ENCODE measurements around the gene SCUBE3.

Gene SCUBE3

DNA sequence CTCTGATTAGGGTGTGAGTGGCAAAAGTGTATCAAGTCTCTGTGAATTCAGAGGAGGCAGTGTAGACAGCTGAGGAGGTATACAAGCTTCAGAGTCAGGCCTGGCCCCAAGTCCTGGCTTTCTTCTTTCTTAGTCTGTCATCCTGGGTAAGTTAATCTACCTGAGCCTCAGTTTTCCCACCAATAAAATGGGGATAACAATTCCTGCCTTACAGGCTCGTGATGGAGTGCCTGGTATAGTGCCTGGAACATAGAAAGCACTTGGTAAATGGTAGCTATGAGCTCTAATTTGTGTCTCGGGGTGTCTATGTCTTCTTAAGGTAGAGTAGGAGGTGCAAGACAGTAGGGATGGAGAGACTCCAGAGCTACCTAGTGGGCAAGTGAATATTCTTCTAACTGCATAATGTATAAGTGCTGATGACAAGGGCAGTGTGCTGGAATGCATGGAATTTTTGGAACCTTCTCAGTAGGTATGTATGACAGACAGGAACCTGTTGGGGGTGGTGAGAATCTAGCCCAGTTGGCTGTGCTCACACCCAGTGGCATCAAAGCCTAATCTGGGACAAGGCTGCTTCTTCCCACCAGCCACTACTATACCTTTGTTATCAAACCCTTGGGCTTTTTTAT is 4.0 kb upstream of the SCUBE3 start:
- H3K4me3 Mint-ChIP-seq = no peak overlapping the region
- no peak overlapping the region for H3K27ac Mint-ChIP-seq
- no peaks in the 10 kb centered on the region for H3K9me3 Mint-ChIP-seq
- H3K36me3 Mint-ChIP-seq (ENCODE audit: low read depth) = no peaks in the 10 kb centered on the region
- no peak for DNase-seq
- H3K4me1 Mint-ChIP-seq (ENCODE audit: low read depth) = peaks cover 6% of the 10 kb centered on the region
- peaks cover 80% of the 10 kb centered on the region for H3K27me3 Mint-ChIP-seq

DNA sequence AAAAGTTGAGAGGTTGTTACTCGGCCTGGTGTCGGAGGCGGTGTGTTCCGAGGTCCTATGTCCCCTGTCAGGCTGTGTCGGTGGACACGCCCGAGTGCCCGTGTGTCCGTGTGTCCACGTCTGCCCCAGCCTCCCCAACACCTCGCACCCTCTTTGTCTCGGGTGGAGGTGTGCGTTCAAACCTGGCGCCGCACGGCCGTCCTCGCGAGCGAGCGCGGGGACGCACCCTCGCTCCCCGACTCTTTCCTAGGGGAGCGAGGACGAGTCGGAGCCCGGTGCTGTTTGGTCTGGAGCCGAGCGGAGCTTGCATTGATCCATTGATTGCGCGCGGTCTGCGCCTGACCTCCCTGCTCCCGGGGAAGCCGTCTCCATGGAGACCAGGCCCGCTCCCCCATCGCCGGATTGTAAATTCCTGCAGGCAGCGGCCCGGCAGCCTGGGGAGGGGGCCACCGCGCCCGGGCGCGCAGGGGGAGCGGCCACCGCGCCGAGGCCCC is 411 bp upstream of the SCUBE3 start:
- Mint-ChIP-seq H3K9me3 (no peaks in the 10 kb centered on the region), H3K4me1 (ENCODE audit: low read depth) (peaks cover 6% of the 10 kb centered on the region), H3K27ac (no peak overlapping the region), H3K4me3 (peak overlapping the region; percentile 50), H3K36me3 (ENCODE audit: low read depth) (no peaks in the 10 kb centered on the region), H3K27me3 (peaks cover 83% of the 10 kb centered on the region)
- DNase-seq = no peak

- no peaks in the 10 kb centered on the region for H3K36me3 Mint-ChIP-seq (ENCODE audit: low read depth)
- no peaks in the 10 kb centered on the region for H3K9me3 Mint-ChIP-seq
- no peak overlapping the region for H3K27ac Mint-ChIP-seq
- peaks cover 6% of the 10 kb centered on the region for H3K4me1 Mint-ChIP-seq (ENCODE audit: low read depth)
- DNase-seq = no peak
- peaks cover 70% of the 10 kb centered on the region for H3K27me3 Mint-ChIP-seq
- peak overlapping the region; percentile 8 for H3K4me3 Mint-ChIP-seq
Observed at GRCh38 chr6:35214869-35215664, 1.3 kb downstream of the SCUBE3 start.

DNA sequence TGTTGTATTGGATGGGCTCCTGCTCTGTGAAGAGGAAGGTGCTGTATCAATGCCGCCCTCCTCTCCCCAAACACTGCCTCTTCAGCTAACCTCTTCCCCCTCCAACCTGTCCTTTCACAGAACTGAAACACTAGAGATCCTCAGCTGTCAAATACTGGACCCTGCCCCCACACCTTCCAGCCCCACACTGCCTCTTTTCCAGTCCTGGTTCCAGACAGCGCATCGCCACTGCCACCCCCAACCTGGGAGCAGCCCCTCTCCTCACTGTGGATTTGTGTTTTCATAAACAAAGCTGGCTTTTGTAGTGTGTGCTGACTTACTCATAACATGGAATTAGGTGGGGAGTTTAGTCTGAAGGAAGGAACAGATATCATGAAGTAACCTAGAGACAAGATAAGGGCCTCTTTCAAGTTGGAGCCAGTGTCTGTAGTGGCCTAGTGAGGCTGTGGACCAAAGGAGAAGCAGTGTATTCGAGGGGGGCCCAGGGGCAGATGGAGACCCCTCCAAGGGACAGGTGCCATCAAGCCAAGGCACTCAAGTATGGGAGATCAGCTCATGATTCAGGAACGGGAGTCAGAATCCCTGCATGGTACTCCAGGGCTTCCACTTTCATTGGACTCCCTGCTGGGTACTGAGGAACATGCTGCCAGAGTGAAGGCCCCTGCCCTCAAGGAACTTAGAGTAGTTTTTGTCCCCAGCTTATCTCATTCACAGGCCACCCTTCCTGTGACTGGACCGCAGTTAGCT is 2.1 kb downstream of the SCUBE3 start:
- Mint-ChIP-seq H3K27ac (no peak overlapping the region), H3K4me3 (no peak overlapping the region), H3K36me3 (ENCODE audit: low read depth) (no peaks in the 10 kb centered on the region), H3K27me3 (peaks cover 67% of the 10 kb centered on the region), H3K4me1 (ENCODE audit: low read depth) (peaks cover 6% of the 10 kb centered on the region), H3K9me3 (no peaks in the 10 kb centered on the region)
- no peak for DNase-seq

DNA sequence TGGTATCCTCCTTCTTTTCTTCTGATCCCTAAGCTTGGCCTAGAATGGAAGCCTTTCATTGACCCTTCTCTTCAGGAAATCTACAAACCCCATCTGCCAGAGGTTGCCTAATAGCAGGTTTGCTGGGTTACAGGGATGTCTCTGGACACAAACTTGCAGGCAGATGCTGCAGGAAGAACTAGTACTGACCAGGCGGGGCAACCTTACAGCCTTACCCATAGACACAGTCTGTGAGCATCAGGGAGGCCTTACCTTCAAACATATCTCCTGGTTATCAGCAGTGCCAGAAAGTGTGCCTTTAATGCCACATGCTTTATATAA is 2.6 kb downstream of the SCUBE3 start:
- H3K4me3 Mint-ChIP-seq = no peak overlapping the region
- no peak for DNase-seq
- H3K27ac Mint-ChIP-seq = no peak overlapping the region
- peaks cover 64% of the 10 kb centered on the region for H3K27me3 Mint-ChIP-seq
- no peaks in the 10 kb centered on the region for H3K36me3 Mint-ChIP-seq (ENCODE audit: low read depth)
- H3K4me1 Mint-ChIP-seq (ENCODE audit: low read depth) = peaks cover 6% of the 10 kb centered on the region
- H3K9me3 Mint-ChIP-seq = no peaks in the 10 kb centered on the region

- Mint-ChIP-seq H3K4me1 (ENCODE audit: low read depth) (peaks cover 6% of the 10 kb centered on the region), H3K36me3 (ENCODE audit: low read depth) (no peaks in the 10 kb centered on the region), H3K27ac (no peak overlapping the region), H3K9me3 (no peaks in the 10 kb centered on the region), H3K4me3 (no peak overlapping the region), H3K27me3 (peaks cover 59% of the 10 kb centered on the region)
- DNase-seq = no peak
Observed at GRCh38 chr6:35216851-35217811, 3.4 kb downstream of the SCUBE3 start.

DNA sequence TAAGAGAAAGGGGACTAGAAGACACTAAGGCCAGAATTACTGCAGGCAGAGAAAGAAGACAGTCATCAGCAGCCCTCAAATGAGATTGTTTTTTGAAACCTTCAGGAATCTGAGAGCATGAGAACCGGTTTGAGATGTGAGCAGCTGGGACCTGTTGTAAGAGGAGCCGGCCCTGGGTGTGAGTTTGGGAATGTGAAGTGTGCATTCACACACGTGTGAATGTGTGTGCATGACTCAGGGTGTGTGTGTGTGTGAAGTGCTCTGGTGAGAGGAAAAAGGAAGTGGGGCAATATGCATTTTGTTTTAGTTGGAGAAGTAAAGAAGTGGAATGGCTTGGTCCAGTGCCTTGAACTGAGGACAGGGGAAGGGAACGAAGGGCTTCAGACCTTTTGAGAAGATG is 4.3 kb downstream of the SCUBE3 start:
- H3K27ac Mint-ChIP-seq = no peak overlapping the region
- peaks cover 4% of the 10 kb centered on the region for H3K4me1 Mint-ChIP-seq (ENCODE audit: low read depth)
- no peak for DNase-seq
- H3K36me3 Mint-ChIP-seq (ENCODE audit: low read depth) = no peaks in the 10 kb centered on the region
- H3K4me3 Mint-ChIP-seq = no peak overlapping the region
- peaks cover 50% of the 10 kb centered on the region for H3K27me3 Mint-ChIP-seq
- H3K9me3 Mint-ChIP-seq = no peaks in the 10 kb centered on the region

DNA sequence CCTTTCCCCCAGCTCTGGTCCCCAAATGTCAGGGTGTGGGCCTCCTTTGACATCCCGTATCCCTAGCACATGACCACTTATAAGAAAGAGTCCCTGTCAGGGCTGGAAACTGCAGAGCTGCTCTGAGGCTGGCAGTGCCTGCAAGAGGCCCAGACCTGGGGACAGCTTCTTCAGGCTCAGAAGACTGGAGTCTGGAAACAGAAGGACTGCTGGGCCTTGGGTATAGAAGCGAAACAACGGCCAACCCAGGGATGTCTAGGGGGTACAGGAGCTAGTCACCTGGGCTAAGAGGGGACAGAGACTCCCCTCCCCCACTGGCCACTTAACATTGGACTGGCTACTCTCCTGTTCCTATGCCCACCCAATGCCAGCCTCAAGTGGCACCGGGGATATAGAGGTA is 4.7 kb downstream of the SCUBE3 start:
- Mint-ChIP-seq H3K27ac (no peak overlapping the region), H3K9me3 (no peaks in the 10 kb centered on the region), H3K4me1 (ENCODE audit: low read depth) (no peaks in the 10 kb centered on the region), H3K4me3 (no peak overlapping the region), H3K27me3 (peaks cover 45% of the 10 kb centered on the region), H3K36me3 (ENCODE audit: low read depth) (no peaks in the 10 kb centered on the region)
- DNase-seq = no peak

GRCh38 chr6:35219683-35220326 is 6.0 kb downstream of the SCUBE3 start:
- no peak for DNase-seq
- no peaks in the 10 kb centered on the region for H3K9me3 Mint-ChIP-seq
- no peaks in the 10 kb centered on the region for H3K4me1 Mint-ChIP-seq (ENCODE audit: low read depth)
- no peak overlapping the region for H3K4me3 Mint-ChIP-seq
- H3K27me3 Mint-ChIP-seq = peaks cover 37% of the 10 kb centered on the region
- no peaks in the 10 kb centered on the region for H3K36me3 Mint-ChIP-seq (ENCODE audit: low read depth)
- H3K27ac Mint-ChIP-seq = no peak overlapping the region

DNA sequence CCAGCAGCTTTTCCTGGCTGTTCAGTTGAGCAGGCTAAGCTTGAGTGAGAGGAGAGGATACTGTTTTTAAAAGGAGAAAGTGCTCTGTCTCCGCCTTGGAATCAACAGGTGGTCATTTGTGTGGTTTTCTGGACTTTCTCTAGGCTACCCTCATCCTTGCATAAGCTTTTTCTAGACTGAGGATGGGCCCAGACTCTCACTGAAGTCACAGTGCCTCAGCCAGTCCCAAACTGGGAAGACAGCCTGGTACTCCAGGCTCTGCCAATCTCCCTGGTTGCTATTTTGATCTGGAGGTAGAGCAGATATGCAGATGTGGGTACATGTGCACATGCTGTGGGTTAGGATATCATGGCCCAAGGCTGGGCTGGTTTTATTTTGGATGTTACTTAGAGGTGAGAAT is 7.0 kb downstream of the SCUBE3 start:
- Mint-ChIP-seq H3K36me3 (ENCODE audit: low read depth) (no peaks in the 10 kb centered on the region), H3K4me3 (no peak overlapping the region), H3K4me1 (ENCODE audit: low read depth) (no peaks in the 10 kb centered on the region), H3K27ac (no peak overlapping the region), H3K27me3 (peaks cover 28% of the 10 kb centered on the region), H3K9me3 (no peaks in the 10 kb centered on the region)
- DNase-seq = no peak

- Mint-ChIP-seq H3K27me3 (peaks cover 6% of the 10 kb centered on the region), H3K9me3 (no peaks in the 10 kb centered on the region), H3K27ac (no peak overlapping the region), H3K4me3 (no peak overlapping the region), H3K36me3 (ENCODE audit: low read depth) (no peaks in the 10 kb centered on the region), H3K4me1 (ENCODE audit: low read depth) (no peaks in the 10 kb centered on the region)
- no peak for DNase-seq
Observed at GRCh38 chr6:35223396-35223795, 9.6 kb downstream of the SCUBE3 start.

- Mint-ChIP-seq H3K27me3 (peaks cover 6% of the 10 kb centered on the region), H3K9me3 (no peaks in the 10 kb centered on the region), H3K4me1 (ENCODE audit: low read depth) (no peaks in the 10 kb centered on the region), H3K4me3 (no peak overlapping the region), H3K27ac (no peak overlapping the region), H3K36me3 (ENCODE audit: low read depth) (no peaks in the 10 kb centered on the region)
- DNase-seq = no peak
Observed at GRCh38 chr6:35224720-35225119, 11.0 kb downstream of the SCUBE3 start.

DNA sequence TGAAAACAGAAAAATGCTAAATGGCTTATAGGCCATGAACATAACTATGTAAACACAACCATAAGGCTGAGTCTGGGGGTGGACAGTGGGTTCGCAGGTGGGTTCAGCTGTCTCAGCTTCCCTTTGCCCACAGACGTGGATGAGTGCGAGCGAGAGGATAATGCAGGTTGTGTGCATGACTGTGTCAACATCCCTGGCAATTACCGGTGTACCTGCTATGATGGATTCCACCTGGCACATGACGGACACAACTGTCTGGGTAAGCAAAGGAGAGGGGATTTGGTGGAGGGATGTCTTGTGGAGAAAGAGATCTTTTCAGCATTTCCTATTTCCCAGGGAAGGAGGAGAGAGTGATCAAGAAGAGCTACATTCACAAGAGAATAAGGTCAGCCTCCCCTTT is 14.7 kb downstream of the SCUBE3 start:
- no peak for DNase-seq
- no peaks in the 10 kb centered on the region for H3K36me3 Mint-ChIP-seq (ENCODE audit: low read depth)
- no peaks in the 10 kb centered on the region for H3K4me1 Mint-ChIP-seq (ENCODE audit: low read depth)
- no peaks in the 10 kb centered on the region for H3K9me3 Mint-ChIP-seq
- H3K4me3 Mint-ChIP-seq = no peak overlapping the region
- H3K27ac Mint-ChIP-seq = no peak overlapping the region
- no peaks in the 10 kb centered on the region for H3K27me3 Mint-ChIP-seq

GRCh38 chr6:35229304-35229703 is 15.5 kb downstream of the SCUBE3 start:
- Mint-ChIP-seq H3K27me3 (no peaks in the 10 kb centered on the region), H3K36me3 (ENCODE audit: low read depth) (no peaks in the 10 kb centered on the region), H3K9me3 (no peaks in the 10 kb centered on the region), H3K27ac (no peak overlapping the region), H3K4me1 (ENCODE audit: low read depth) (no peaks in the 10 kb centered on the region), H3K4me3 (no peak overlapping the region)
- no peak for DNase-seq

Data from activated T-cell treated with anti-CD3 and anti-CD28 coated beads, Interleukin-2, amount 50 U/mL, for 24 hours (primary cell).